ENCODE data around the gene CDC73. TPM values are rescaled to one million over a fixed set of nuclear protein-coding genes. Genes with fewer than 3 reads are reported as not detected.

Gene CDC73
- total RNA-seq, 2 experiments from 2014 or later = 12.9 to 50.0 TPM

GRCh38 chr1:193234530-193234929 is 112.7 kb downstream of the CDC73 start:
- ChIA-PET POLR2A (interaction anchor here (0.6 kb wide), 1 partner anchor 888 kb away, joined by 4 read pairs; no protein-coding TSS in a partner anchor), CTCF (ENCODE audit: unreplicated experiment) (no interaction called here)
- Histone ChIP-seq H3K27ac (ENCODE audit: low read depth, low read length, poor library complexity, severe bottlenecking) (no peak overlapping the region), H2AFZ (ENCODE audit: low read length) (no peak overlapping the region), H4K20me1 (ENCODE audit: insufficient read depth, low read length) (no peaks in the 10 kb centered on the region), H3K4me2 (ENCODE audit: low read length) (no peak overlapping the region), H3K4me3 (ENCODE audit: low read depth, low read length, poor library complexity, severe bottlenecking) (no peak overlapping the region), H3K36me3 (ENCODE audit: insufficient read depth, low read length) (peaks cover 36% of the 10 kb centered on the region), H3K9me2 (ENCODE audit: insufficient read depth, low read length) (no peaks in the 10 kb centered on the region), H3K9me3 (ENCODE audit: low read length) (no peaks in the 10 kb centered on the region), H3K79me2 (ENCODE audit: insufficient read depth, low read depth, low read length) (no peaks in the 10 kb centered on the region), H3K4me1 (ENCODE audit: insufficient read depth, low read length, poor library complexity, severe bottlenecking) (no peaks in the 10 kb centered on the region)
- DNase-seq (ENCODE audit: low spot score) = no peak
- no peak for TF ChIP-seq CTCF (conservative IDR thresholded peaks at IDR 0.05; ENCODE audit: low read length)
- intact Hi-C loops (cut with micrococcal nuclease; ENCODE audit: unreplicated experiment) = no loop called here
- BruUV-seq (replicated peaks) = no TSS peak

GRCh38 chr1:193237381-193237978 is 115.6 kb downstream of the CDC73 start:
- H3K4me3 ChIP-seq (ENCODE audit: low read depth, low read length, poor library complexity, severe bottlenecking) = no peak overlapping the region
- H2AFZ ChIP-seq (ENCODE audit: low read length) = no peak overlapping the region
- no peaks in the 10 kb centered on the region for H3K79me2 ChIP-seq (ENCODE audit: insufficient read depth, low read depth, low read length)
- ChIA-PET CTCF (ENCODE audit: unreplicated experiment) (no interaction called here), POLR2A (interaction anchor here (1.0 kb wide), 1 partner anchor 15 kb away, joined by 3 read pairs; no protein-coding TSS in a partner anchor)
- H3K4me1 ChIP-seq (ENCODE audit: insufficient read depth, low read length, poor library complexity, severe bottlenecking) = peaks cover 9% of the 10 kb centered on the region
- TF ChIP-seq EZH2phosphoT487 (IDR thresholded peaks at IDR 0.05; ENCODE audit: borderline replicate concordance, low read depth, low read length) = no peak
- no peak for TF ChIP-seq CTCF (conservative IDR thresholded peaks at IDR 0.05; ENCODE audit: low read length)
- BruUV-seq (replicated peaks) = no TSS peak
- no peak for DNase-seq (ENCODE audit: low spot score)
- intact Hi-C loops (cut with micrococcal nuclease; ENCODE audit: unreplicated experiment) = no loop called here
- no peaks in the 10 kb centered on the region for H3K9me3 ChIP-seq (ENCODE audit: low read length)
- H4K20me1 ChIP-seq (ENCODE audit: insufficient read depth, low read length) = no peaks in the 10 kb centered on the region
- H3K9me2 ChIP-seq (ENCODE audit: insufficient read depth, low read length) = no peaks in the 10 kb centered on the region
- no peak overlapping the region for H3K4me2 ChIP-seq (ENCODE audit: low read length)
- no peak overlapping the region for H3K27ac ChIP-seq (ENCODE audit: low read depth, low read length, poor library complexity, severe bottlenecking)
- peaks cover 54% of the 10 kb centered on the region for H3K36me3 ChIP-seq (ENCODE audit: insufficient read depth, low read length)

- Histone ChIP-seq H3K9me2 (ENCODE audit: insufficient read depth, low read length) (no peaks in the 10 kb centered on the region), H2AFZ (ENCODE audit: low read length) (no peak overlapping the region), H3K9me3 (ENCODE audit: low read length) (no peaks in the 10 kb centered on the region), H3K27ac (ENCODE audit: low read depth, low read length, poor library complexity, severe bottlenecking) (no peak overlapping the region), H3K79me2 (ENCODE audit: insufficient read depth, low read depth, low read length) (no peaks in the 10 kb centered on the region), H3K4me2 (ENCODE audit: low read length) (no peak overlapping the region), H3K4me3 (ENCODE audit: low read depth, low read length, poor library complexity, severe bottlenecking) (no peak overlapping the region), H4K20me1 (ENCODE audit: insufficient read depth, low read length) (no peaks in the 10 kb centered on the region), H3K4me1 (ENCODE audit: insufficient read depth, low read length, poor library complexity, severe bottlenecking) (peaks cover 9% of the 10 kb centered on the region), H3K36me3 (ENCODE audit: insufficient read depth, low read length) (peaks cover 48% of the 10 kb centered on the region)
- no TSS peak for BruUV-seq (replicated peaks)
- ChIA-PET CTCF (ENCODE audit: unreplicated experiment) (no interaction called here), POLR2A (no interaction called here)
- intact Hi-C loops (cut with micrococcal nuclease; ENCODE audit: unreplicated experiment) = no loop called here
- TF ChIP-seq EZH2phosphoT487 (IDR thresholded peaks at IDR 0.05; ENCODE audit: borderline replicate concordance, low read depth, low read length) (no peak), CTCF (conservative IDR thresholded peaks at IDR 0.05; ENCODE audit: low read length) (no peak)
- DNase-seq (ENCODE audit: low spot score) = no peak
Measured at GRCh38 chr1:193240609-193241008, 118.8 kb downstream of the CDC73 start.
